GM19467 (cell line): ENCODE measurements around the gene CDH4.

Experiments used
- ATAC-seq: cut with Tn5 transposase; IDR thresholded peaks from one replicate; pipeline ENCODE4 v1.9.1; 2021; ENCODE audit warnings: mild to moderate bottlenecking, moderate library complexity; ENCODE audit not compliant: unreplicated experiment

CDH4 gene

GRCh38 chr20:61636531-61637116, 384.6 kb downstream of the CDH4 start:
- no peak for ATAC-seq

GRCh38 chr20:61638802-61639585, 386.9 kb downstream of the CDH4 start:
- no peak for ATAC-seq

DNA sequence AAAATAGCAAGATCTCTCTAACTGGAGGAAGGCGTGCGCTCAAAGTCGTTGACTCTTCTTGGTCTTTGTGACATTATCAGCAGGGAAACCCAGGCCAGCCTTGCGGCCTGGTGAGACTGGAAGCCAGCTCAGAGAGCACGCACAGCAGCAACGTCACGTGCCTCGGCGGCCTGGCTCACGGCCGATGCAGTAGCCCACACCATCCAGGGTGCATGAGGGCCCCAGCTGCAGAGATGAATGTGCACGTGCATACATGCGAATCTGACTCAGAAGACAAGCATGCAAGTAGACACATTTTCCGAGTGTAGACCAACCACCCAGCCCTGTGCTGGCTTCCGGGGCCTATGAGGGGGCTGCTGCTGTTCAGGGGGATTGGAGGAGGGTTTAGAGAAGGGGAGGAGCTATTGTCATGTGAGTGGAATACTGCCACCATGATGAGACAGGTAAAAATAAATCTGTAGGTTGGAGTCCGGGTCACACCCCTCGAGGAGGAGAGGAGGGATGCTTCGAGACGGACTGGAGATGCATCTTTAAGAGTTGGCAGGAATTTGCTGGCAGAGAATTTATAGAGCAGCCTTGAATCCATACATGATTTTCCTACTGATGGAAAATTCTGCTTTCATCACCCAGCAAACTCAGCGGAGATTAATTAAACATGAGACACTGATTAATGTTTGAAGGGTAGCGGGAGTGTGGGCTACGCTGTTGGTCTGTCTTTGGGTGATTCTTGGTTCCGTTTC, 388.2 kb downstream of the CDH4 start:
- ATAC-seq, result no peak

DNA sequence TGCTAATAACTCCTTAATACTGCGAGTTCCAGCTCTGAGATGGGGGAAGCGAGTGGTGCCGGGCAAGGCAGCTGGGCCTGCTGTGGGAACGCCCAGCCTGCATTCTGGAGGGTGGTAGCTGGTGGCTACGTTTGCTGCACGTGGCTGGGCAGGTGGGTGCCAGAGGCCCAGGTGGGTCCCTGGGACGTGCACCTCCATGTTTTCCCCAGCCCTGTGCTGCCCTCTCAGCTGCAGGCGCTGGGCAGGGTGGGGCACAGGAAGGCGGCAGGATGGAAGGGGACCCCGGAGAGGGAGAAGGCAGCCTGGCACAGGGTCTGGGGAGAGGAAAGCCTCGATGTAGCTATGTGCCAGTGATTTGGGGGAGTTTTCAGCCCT, 388.8 kb downstream of the CDH4 start:
- no peak for ATAC-seq

- ATAC-seq, result no peak
Observed at GRCh38 chr20:61643656-61644377, 391.8 kb downstream of the CDH4 start.

DNA sequence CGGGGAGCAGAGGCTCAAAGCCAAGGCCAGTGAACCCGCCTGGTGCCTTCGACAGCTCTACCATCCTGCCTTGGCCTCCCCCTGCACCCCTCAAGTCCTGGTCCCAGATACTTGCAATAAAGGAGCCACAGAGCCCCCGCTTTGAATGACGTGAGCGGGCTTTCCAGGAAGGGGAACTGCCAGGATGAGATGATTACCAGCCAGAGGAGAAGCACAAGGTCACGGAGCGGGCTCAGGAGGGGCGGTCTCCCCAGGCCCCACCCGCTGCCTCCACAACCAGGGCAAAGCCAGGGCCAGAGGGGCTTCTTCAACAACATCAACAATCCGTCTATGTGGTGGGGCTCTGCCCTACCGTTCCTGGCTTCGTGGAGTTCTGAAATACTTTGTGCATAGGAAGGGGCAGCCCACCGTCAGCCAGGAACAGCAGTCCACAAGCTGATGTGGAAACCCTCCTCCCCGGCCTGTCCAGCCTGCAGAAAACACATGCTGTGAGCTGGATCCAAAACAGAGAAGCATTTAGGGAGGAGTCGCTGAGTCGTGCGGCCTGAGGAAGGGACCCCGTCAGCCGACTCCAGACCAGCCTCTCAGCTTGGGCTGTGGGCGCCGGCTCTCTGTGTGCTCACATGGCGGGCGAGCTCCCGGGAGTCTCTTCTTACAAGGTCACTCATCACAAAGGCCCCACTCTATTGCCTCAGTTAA, 392.5 kb downstream of the CDH4 start:
- no peak for ATAC-seq

DNA sequence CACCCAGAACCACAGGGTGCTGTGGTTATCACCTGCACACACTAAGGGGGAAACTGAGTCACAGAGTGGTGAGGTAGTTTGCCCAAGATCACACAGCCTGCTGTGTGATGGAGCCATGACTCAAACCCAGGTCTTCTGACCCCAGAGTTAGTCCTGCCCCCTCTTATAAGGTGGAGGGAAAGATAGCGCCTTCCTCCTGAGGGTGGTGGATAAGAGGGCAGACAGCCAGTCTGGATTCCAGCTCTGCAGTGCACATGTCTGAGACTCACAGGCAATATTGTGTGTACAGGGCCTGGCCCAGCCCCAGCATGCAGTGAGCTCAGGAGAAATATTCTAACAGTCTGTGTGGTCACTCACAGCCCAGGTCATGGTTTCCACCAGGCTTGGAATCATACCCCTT, 393.7 kb downstream of the CDH4 start:
- no peak for ATAC-seq

DNA sequence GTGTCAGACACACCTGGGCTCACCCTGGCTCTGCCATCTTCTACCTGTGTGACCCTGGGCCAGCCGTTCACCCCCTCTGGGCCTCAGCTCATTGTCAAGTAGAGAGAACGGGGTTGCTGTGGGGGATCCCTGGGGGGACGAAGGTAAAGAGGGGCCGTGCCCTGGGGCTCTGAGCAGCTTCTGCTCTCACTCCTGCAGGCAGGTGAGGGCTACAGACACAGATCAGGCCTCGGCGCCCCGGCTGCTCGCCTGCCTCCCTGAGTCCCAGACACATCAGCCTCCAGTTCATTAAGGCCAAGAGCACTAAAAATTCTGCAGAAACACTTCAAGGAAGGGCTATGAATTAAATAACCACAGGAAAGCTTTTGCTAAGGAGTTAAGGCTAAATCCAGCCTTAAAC, 394.4 kb downstream of the CDH4 start:
- no peak for ATAC-seq

DNA sequence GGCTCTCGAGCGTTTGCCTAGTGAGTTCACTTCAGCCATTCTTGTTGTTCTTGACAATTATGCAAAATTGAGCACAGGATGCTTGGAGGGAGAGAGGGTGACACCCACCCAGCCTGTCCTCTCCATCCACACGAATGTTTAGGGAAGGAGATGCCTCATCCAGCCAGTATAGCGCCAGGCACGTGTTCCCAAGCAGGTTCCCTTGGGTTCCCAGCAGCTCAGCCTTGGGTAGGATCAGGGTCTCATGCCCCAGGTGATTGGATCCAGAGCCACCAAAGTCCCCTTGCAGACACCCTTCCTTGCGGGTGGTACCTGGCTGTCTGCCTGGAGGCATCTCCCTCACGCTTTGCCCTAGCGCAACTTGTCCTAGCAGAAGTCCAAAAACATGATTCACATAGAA, 394.9 kb downstream of the CDH4 start:
- ATAC-seq, result no peak

- no peak for ATAC-seq
Observed at GRCh38 chr20:61647702-61648101, 395.6 kb downstream of the CDH4 start.

GRCh38 chr20:61649105-61649859, 397.2 kb downstream of the CDH4 start:
- no peak for ATAC-seq

DNA sequence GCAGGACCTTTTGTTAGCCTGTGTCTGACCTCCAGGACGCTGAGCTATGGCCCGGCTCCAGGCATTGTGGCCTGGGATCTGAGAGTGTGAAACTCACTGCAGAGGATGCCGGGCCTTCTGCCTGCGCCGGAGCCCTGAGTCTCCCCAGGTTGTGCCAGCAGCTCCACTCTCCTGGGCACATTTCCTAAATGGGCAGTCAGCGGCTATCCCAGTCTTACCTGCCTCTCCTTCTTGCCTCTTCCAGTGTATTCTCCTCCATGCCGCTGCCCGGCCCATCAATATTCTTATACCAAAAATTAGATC, 397.8 kb downstream of the CDH4 start:
- no peak for ATAC-seq

GRCh38 chr20:61650912-61651733, 399.1 kb downstream of the CDH4 start:
- ATAC-seq, result no peak

- no peak for ATAC-seq
Observed at GRCh38 chr20:61652146-61652545, 400.1 kb downstream of the CDH4 start.

GRCh38 chr20:61654726-61655125, 402.7 kb downstream of the CDH4 start:
- ATAC-seq, result no peak

GRCh38 chr20:61655591-61655990, 403.5 kb downstream of the CDH4 start:
- ATAC-seq, result no peak

DNA sequence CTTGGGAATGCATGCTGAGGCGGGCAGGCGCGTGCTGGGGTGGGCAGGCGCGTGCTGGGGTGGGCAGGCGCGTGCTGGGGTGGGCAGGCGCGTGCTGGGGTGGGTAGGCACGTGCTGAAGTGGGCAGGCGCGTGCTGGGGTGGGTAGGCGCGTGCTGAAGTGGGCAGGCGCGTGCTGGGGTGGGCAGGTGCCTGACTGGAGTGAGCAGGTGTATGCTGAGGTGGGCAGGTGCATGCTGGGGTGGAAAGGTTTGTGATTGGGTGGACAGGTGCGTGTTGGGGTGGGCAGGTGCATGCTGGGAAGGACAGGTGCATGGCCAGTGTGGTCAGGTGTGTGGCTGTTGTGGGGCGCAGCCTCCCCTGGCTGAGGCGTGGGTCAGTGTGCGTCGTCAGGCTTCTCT, 404.1 kb downstream of the CDH4 start:
- no peak for ATAC-seq

GRCh38 chr20:61657721-61658377, 405.8 kb downstream of the CDH4 start:
- ATAC-seq, result no peak

DNA sequence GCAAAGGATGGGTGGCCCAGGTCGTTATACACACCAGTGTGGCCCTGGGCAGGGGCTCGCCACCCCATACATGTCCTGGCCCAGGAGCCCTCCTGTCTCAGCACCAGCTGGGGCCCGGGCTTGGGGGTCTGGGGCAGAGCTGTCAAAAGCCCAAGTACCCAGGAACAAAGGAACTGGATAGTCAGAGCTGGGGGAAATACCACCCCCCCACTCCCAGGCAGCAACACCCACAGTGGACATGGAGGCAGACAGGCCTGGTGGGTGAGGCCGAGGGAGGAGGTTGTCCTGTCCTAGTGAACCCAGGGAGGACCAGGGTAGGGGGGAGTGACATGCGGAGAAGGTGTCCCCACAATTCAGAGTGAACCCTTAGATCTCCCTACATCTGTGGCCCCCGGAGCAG, 406.5 kb downstream of the CDH4 start:
- no peak for ATAC-seq
